GM23338 (cell line): Measurements from ENCODE around the gene HEATR5B. TPM values are rescaled to one million over a fixed set of nuclear protein-coding genes. Genes with fewer than 3 reads are reported as not detected.
"Not testable (repeated sequence)": the region's sequence is repeated elsewhere in the genome, so short reads cannot be mapped to it uniquely, and the experiment has no call there.

ENCODE experiments used
- ATAC-seq: fragments of 200-7000 bp; cut with Tn5 transposase; 3 replicates; pipeline ENCODE4 v1.9.1; 2020
- DNase-seq: peaks from one replicate; pipeline ENCODE4 v3.0.0-alpha.2; 2015; ENCODE audit warnings: low spot score
- H2AFZ ChIP-seq: fragments of 200-600 bp; sonication (generic); 2 replicates; pipeline ENCODE4 v1.8.0; 2016; ENCODE audit warnings: antibody characterized with exemption, mild to moderate bottlenecking, moderate library complexity
- H3F3A ChIP-seq: fragments of 200-600 bp; sonication (generic); replicated peaks from 2 replicates; pipeline ENCODE4 v1.8.0; 2017; ENCODE audit warnings: antibody characterized with exemption, mixed run types, low read depth
- H3K27ac ChIP-seq: fragments of 200-600 bp; sonication (generic); 2 replicates; pipeline ENCODE4 v1.6.1; 2016; ENCODE audit warnings: low read depth
- H3K27me3 ChIP-seq: fragments of 200-600 bp; sonication (generic); 2 replicates; pipeline ENCODE4 v1.8.0; 2016; ENCODE audit warnings: mild to moderate bottlenecking, mixed run types, moderate library complexity; ENCODE audit not compliant: insufficient read depth
- H3K36me3 ChIP-seq: fragments of 200-600 bp; sonication (generic); 2 replicates; pipeline ENCODE4 v1.8.0; 2016; ENCODE audit warnings: mild to moderate bottlenecking; ENCODE audit not compliant: insufficient read depth
- H3K4me1 ChIP-seq: fragments of 200-600 bp; sonication (generic); 2 replicates; pipeline ENCODE4 v1.8.0; 2016; ENCODE audit warnings: mild to moderate bottlenecking, moderate library complexity; ENCODE audit not compliant: insufficient read depth
- H3K4me2 ChIP-seq: fragments of 200-600 bp; sonication (generic); 2 replicates; pipeline ENCODE4 v1.7.1; 2017; ENCODE audit warnings: mixed run types
- H3K4me3 ChIP-seq: fragments of 200-600 bp; sonication (generic); 2 replicates; pipeline ENCODE4 v1.6.1; 2016; ENCODE audit warnings: mixed run types
- H3K79me2 ChIP-seq: fragments of 200-600 bp; sonication (generic); replicated peaks from 2 replicates; pipeline ENCODE4 v1.8.0; 2017; ENCODE audit warnings: mild to moderate bottlenecking; ENCODE audit not compliant: insufficient read depth
- H3K9me2 ChIP-seq: fragments of 200-600 bp; sonication (generic); 2 replicates; pipeline ENCODE4 v1.8.0; 2017; ENCODE audit not compliant: insufficient read depth
- H4K20me1 ChIP-seq: fragments of 200-600 bp; sonication (generic); replicated peaks from 2 replicates; pipeline ENCODE4 v1.8.0; 2017; ENCODE audit warnings: mild to moderate bottlenecking; ENCODE audit not compliant: insufficient read depth
- H3K27ac Mint-ChIP-seq: 2 replicates; pipeline ENCODE4 v1.8.0; 2020; ENCODE audit warnings: inconsistent platforms, mild to moderate bottlenecking, moderate library complexity, mixed read lengths
- H3K27me3 Mint-ChIP-seq: 3 replicates; pipeline ENCODE4 v1.8.0; 2022; ENCODE audit warnings: low read depth, mild to moderate bottlenecking, moderate library complexity, mixed read lengths, inconsistent platforms; ENCODE audit not compliant: insufficient read depth, poor library complexity
- H3K36me3 Mint-ChIP-seq: 3 replicates; pipeline ENCODE4 v1.8.0; 2021; ENCODE audit warnings: low read depth, mild to moderate bottlenecking, inconsistent platforms, moderate library complexity, mixed read lengths
- H3K4me1 Mint-ChIP-seq: 3 replicates; pipeline ENCODE4 v1.8.0; 2020; ENCODE audit warnings: mild to moderate bottlenecking, inconsistent platforms, mixed read lengths
- H3K4me3 Mint-ChIP-seq: 3 replicates; pipeline ENCODE4 v1.8.0; 2021; ENCODE audit warnings: moderate library complexity, mild to moderate bottlenecking, inconsistent platforms, mixed read lengths
- H3K9me3 Mint-ChIP-seq: 3 replicates; pipeline ENCODE4 v1.8.0; 2020; ENCODE audit warnings: moderate library complexity, mild to moderate bottlenecking, inconsistent platforms, mixed read lengths
- CREB1 ChIP-seq: fragments of 250-450 bp; sonication (Bioruptor Pico); IDR thresholded peaks from 2 replicates; pipeline ENCODE4 v1.5.0; 2020; ENCODE audit warnings: low read depth, mild to moderate bottlenecking, moderate library complexity
- EZH2 ChIP-seq: fragments of 200-600 bp; sonication (generic); IDR thresholded peaks from one replicate; pipeline ENCODE4 v1.8.0; 2017; ENCODE audit warnings: antibody characterized with exemption, mild to moderate bottlenecking, low read depth; ENCODE audit not compliant: unreplicated experiment
- EZH2phosphoT487 ChIP-seq: fragments of 200-600 bp; sonication (generic); IDR thresholded peaks from one replicate; pipeline ENCODE4 v1.8.1; 2018; ENCODE audit warnings: antibody characterized with exemption; ENCODE audit not compliant: unreplicated experiment
- polyA plus RNA-seq: library from polyadenylated mRNA; unstranded; fragments of >200 nt; fragmentation: Nextera tagmentation; extraction: Ambion mirVana; gene quantifications from 2 replicates; pipeline ENCODE4 v1.2.1, GENCODE V29; 2016
- total RNA-seq: library from RNA; depleted of rRNA; stranded (reverse); fragments of >200 nt; shearing (Covaris generic); gene quantifications from 2 replicates; pipeline ENCODE4 v1.2.3, GENCODE V29; 2014; rRNA removed

HEATR5B gene
- total and polyA plus RNA-seq, 2 experiments from 2014 or later = 4.0 to 18.8 TPM

GRCh38 chr2:36941867-36942266 is 142.3 kb downstream of the HEATR5B start (continued):
- TF ChIP-seq EZH2 = no peak
- no peak for TF ChIP-seq EZH2phosphoT487
- no peak for TF ChIP-seq CREB1

GRCh38 chr2:36936526-36936925 is 147.6 kb downstream of the HEATR5B start:
- not testable (repeated sequence) for H3K27me3 ChIP-seq, H3F3A ChIP-seq, DNase-seq, H3K4me1 ChIP-seq, H3K4me2 ChIP-seq, H3K4me3 ChIP-seq, H3K27ac ChIP-seq, H4K20me1 ChIP-seq, H3K36me3 ChIP-seq, H3K27me3 Mint-ChIP-seq, H2AFZ ChIP-seq, H3K9me3 Mint-ChIP-seq, H3K4me1 Mint-ChIP-seq, H3K9me2 ChIP-seq, ATAC-seq, H3K36me3 Mint-ChIP-seq, H3K27ac Mint-ChIP-seq, H3K4me3 Mint-ChIP-seq
- H3K79me2 ChIP-seq = peaks cover 66% of the 10 kb centered on the region

- H3K36me3 Mint-ChIP-seq, ATAC-seq, H3K27ac Mint-ChIP-seq, H3K4me2 ChIP-seq, H3K36me3 ChIP-seq, H3K27me3 ChIP-seq, H3K4me3 ChIP-seq, H3K4me3 Mint-ChIP-seq, H2AFZ ChIP-seq, H3K27me3 Mint-ChIP-seq, H3K27ac ChIP-seq, H3F3A ChIP-seq, H3K9me3 Mint-ChIP-seq, H3K9me2 ChIP-seq, H4K20me1 ChIP-seq, DNase-seq: not testable (repeated sequence)
- Histone ChIP-seq H3K4me1 (peaks cover 16% of the 10 kb centered on the region; the same call in 1 of the 2 replicates), H3K79me2 (peaks cover 73% of the 10 kb centered on the region)
- H3K4me1 Mint-ChIP-seq = peaks cover 19% of the 10 kb centered on the region
Measured at GRCh38 chr2:36931688-36932087, 152.5 kb downstream of the HEATR5B start.

Other genes starting within 250 kb of the HEATR5B start
- gene STRN, start 117.8 kb downstream of the HEATR5B start, total RNA-seq = 34.0 and 34.5 TPM in 2 replicates
- 15.0 and 16.1 TPM in 2 replicates for gene STRN, start 117.8 kb downstream of the HEATR5B start, polyA plus RNA-seq
- 2.8 and 3.5 TPM in 2 replicates for gene GPATCH11, start 146 bp upstream of the HEATR5B start, total RNA-seq
- 4.3 and 8.0 TPM in 2 replicates for gene GPATCH11, start 146 bp upstream of the HEATR5B start, polyA plus RNA-seq
- 35.5 and 37.6 TPM in 2 replicates for gene EIF2AK2, start 72.6 kb upstream of the HEATR5B start, total RNA-seq
- 23.9 and 33.8 TPM in 2 replicates for gene EIF2AK2, start 72.6 kb upstream of the HEATR5B start, polyA plus RNA-seq
- gene SULT6B1, start 104.3 kb upstream of the HEATR5B start, total RNA-seq = not detected in 2 replicates
- gene SULT6B1, start 104.3 kb upstream of the HEATR5B start, polyA plus RNA-seq = not detected in 2 replicates
- 78.4 and 83.6 TPM in 2 replicates for gene CEBPZOS, start 112.1 kb upstream of the HEATR5B start, total RNA-seq
- gene CEBPZOS, start 112.1 kb upstream of the HEATR5B start, polyA plus RNA-seq = 176 and 191 TPM in 2 replicates
- 133 and 135 TPM in 2 replicates for gene CEBPZ, start 147.2 kb upstream of the HEATR5B start, total RNA-seq
- 173 and 185 TPM in 2 replicates for gene CEBPZ, start 147.2 kb upstream of the HEATR5B start, polyA plus RNA-seq
- gene NDUFAF7, start 147.3 kb upstream of the HEATR5B start, total RNA-seq = 47.4 and 52.8 TPM in 2 replicates
- gene NDUFAF7, start 147.3 kb upstream of the HEATR5B start, polyA plus RNA-seq = 44.3 and 58.2 TPM in 2 replicates
- 50.9 and 77.0 TPM in 2 replicates for gene PRKD3, start 240.5 kb upstream of the HEATR5B start, total RNA-seq
- 58.9 and 59.7 TPM in 2 replicates for gene PRKD3, start 240.5 kb upstream of the HEATR5B start, polyA plus RNA-seq